PFSK-1 (cell line): Measurements from ENCODE around the gene GMDS.

Source experiments
- POLR2AphosphoS5 ChIP-seq: IDR thresholded peaks from 2 replicates; pipeline ENCODE4 v1.6.1; 2012; ENCODE audit warnings: low read depth, mild to moderate bottlenecking, control low read depth, low read length, moderate library complexity
- REST ChIP-seq, 2 experiments: IDR thresholded peaks; 2 replicates each; pipeline versions ENCODE4 v1.6.1 to v1.8.0; 2011 to 2012; ENCODE audit warnings: low read depth in 2 of 2, low read length in 2 of 2, control low read depth in 1 of 2, inconsistent platforms in 1 of 2, mild to moderate bottlenecking in 1 of 2, moderate library complexity in 1 of 2; ENCODE audit not compliant: insufficient read depth in 1 of 2

DNA sequence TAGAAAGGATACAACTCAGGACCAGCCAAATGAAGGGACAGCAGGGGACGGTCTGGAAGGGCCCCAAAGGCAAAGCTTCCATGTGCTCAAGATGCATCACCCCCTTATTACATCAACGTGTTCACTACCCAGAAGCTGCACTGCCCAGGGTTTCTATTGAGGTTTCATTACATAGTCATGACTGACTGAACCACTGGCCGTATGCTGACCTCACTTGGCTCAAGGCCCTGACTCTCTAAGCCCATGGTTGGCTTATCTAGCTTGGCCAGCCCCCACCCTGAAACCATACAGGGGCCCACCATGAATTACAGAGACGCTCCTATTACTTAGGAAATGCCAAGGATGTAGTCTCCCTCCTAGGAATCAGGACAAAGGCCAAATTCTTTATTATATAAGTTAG is 456.3 kb downstream of the GMDS start:
- no peak for TF ChIP-seq POLR2AphosphoS5
- TF ChIP-seq REST (IDR thresholded peaks at IDR 0.05; ENCODE audit: insufficient read depth in 1 of 2, low read depth in 2 of 2, low read length in 2 of 2), result no peak
